Activated CD4-positive, CD25-positive, alpha-beta regulatory T cell treated with anti-CD3 and anti-CD28 coated beads, Interleukin-2, amount 50 U/mL, for 72 hours (primary cell): ENCODE measurements around the gene TNFRSF4.

Experiments used
- DNase-seq: peaks from one replicate; pipeline ENCODE4 v3.0.0; 2021

TNFRSF4 gene

DNA sequence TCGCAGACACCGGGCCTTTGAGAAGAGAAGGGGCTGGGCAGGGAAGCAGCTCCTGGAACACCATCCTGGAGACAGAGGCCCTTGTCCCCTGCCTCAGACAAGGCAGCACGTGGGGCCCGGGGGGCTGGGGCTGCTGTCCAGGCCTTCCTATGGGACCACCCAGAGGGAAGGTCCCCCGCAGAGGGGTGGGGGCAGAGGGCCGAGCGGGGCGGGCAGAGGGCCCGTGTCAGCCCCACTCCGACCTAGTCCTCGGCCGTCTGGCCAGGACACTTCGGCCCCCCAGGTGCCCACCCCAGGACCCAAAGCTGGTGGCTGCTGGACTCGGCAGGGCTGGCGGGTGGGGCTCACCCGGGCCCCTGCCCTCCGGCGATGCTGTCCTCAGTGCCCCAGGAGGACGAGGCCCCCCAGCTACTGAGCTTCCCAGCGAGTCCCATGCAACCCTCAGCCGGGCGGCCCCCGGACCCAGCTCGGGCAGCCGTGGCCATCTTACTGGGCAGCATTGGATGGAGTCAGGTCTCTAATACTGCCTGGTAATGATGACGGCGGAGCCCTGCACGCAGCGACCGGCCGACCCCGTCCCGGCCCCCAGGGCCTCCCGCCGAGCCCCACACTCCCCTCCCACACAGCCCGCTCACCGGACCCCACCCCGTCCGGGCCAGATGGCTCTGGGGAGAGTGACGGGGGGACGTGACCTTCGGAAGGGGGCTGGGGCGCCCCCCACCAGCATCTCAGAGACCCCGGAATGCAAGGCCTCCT lies 47.1 kb downstream of the TNFRSF4 start:
- no peak for DNase-seq

DNA sequence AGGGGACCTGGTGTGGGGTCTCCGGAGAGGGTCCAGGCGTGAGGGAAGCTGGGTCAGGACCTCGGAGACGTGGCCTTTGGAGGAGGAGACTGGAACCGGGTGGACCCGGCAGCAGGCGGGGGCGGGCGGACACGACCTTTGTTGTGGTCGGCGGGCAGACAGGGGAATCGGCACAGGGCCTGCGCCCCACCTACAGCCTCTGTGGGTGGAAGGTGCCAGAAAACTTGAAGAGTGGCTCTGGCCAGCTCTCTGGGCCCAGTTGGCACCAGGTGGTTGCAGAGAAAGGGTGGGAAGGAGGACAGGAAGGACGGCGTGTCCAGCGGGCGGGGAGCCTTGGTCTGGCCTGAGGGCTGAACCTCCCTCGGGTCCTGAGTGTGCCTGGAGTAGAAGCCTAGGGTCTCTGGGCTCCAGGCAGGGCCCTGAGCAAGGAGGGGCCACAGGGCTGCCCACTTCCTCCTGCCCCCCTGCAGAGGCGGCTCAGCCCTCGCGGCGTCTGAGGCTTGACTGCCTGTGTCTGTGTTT lies 48.0 kb downstream of the TNFRSF4 start:
- DNase-seq: no peak

DNA sequence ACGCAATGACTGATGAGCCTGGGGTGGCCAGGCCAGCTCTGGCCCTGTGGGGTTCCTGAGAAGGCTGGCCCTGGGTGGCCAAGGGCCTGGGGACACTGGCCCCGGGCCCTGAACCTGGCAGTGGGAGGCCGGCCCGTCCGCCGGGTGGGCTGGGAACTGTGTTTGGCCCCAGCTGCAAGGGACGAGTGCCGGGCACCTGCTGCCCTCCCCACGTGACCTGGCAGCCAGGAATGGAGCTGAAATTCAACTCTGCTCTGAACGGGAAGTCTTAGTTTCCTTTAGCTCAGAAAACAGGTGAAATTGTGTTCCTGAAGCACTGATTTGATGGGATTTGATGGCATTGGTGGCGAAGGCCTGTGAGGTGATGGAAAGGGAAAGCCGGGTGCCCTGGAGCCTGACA lies 48.5 kb downstream of the TNFRSF4 start:
- DNase-seq: no peak

DNA sequence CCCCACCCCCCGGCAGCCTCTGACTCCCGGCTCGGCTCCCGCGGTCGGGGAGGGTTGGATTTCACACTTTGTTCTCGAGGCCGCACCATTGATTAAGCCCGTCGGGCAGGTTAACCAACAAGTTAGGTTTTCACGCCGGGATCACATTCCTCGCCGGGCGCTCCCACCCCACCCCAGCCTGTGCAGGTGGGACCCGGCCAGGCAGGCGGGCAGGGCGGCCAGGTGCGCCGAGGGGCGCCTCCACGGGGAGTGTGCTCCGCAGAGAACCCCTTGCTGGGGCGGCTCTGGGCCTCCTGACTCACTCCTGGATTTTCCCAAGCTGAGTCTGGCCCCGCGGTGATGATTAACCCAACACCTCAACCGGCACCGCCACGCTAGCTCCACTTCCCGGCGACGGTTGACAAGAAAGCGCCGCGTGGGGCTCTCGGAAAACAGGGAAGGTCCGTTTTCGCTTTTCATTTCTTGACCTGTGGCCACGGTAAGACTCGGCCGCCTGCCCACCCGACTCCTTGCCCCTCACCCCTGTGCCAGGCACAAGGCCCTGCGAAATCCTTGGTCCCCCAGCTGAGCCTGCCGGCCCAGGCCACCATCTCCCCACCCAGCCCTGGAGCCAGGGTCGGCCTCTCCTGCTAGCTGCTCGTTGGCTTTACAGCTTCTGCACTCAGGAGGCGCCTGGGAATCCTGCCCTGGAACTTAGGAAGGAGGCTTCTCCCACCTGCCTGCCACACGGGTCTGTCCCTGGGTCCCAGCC lies 49.1 kb downstream of the TNFRSF4 start:
- no peak for DNase-seq

DNA sequence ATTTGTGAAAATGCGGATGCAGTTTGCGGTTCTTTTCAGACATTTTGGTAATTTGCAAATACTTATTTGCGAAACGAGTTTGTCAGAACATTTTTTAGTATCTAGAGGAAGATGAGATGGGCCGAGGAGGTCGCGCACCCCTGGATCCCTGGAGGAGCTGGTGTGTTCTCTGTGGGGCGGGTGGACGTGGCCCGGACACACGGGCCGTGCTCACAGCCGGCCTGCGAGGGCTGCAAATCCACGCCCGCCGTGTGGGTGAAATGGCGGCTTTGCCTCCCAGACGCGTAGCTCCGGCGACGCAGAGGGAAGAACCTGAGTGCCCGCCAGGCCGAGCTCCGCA lies 49.6 kb downstream of the TNFRSF4 start:
- DNase-seq: no peak

DNA sequence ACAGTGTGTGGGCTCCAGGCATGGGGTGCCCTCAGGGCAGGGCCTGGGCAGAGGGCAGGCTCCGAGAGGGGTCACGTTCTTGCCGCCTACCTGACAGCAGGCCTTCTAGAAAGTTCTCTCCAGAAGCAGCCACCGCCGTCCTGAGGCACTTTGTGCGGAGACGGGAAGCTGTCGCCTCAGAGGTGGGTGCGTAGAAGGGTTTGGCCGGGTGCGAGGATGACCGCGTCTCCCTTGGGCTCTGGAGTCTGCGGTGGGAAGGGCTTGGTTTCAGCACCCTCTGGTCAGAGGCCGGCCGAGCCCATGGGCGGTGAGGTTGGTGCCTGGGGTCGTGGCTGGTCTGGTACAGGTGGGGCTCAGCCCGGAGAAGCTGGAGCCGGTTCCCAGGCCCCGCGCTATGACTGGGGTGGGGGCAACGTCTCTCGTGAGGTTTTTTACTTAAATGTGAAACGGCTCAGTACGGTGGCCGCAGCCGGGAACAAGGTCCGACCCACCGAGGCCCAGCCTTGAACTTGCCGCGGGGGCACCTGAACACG lies 50.3 kb downstream of the TNFRSF4 start:
- no peak for DNase-seq

DNA sequence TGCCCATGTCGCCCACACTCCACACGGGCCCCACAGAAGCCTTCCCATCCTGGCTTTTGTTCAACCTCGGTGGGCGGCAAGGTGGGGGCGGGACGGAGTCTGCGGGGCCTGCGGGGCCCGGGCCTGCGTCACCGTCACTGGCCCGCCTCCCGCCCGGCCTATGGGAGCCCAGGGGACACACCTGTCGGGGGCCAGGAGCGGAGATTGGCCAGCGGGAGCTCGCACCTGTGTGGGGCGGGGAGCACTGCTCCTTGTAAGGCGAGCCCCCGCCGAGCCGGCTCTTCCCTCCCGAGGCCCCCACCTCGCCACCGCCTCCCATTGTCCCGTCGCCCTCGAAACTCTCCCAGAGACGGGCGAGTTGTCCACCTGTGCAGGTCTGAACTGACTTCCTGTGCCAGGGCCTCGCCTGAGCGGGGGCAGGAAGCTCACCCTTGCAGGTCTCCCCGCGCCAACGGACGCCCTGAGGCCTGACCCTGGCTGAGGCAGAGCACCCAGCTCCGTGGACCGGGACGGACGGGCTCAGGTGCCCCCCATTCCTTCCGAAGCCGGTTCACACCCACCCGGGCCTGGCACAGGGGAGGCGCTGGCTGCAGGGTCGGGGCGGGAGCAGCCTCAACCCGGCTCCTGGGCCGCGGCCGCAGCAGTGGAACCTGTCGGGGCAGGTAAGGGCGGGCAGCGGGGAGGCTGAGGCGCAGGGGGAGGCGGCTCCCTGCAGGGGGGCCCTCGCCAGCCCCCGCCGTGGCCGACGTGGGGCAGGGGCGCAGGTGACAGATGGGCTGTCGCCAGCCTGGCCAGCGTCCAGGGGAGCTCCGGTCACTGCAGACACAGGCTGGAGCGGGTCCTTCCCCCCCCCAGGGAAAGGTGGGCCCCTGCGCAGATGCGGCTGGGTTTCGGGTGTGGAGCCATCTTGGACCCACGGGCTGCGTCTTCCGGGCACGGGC lies 51.1 kb downstream of the TNFRSF4 start:
- DNase-seq: no peak

DNA sequence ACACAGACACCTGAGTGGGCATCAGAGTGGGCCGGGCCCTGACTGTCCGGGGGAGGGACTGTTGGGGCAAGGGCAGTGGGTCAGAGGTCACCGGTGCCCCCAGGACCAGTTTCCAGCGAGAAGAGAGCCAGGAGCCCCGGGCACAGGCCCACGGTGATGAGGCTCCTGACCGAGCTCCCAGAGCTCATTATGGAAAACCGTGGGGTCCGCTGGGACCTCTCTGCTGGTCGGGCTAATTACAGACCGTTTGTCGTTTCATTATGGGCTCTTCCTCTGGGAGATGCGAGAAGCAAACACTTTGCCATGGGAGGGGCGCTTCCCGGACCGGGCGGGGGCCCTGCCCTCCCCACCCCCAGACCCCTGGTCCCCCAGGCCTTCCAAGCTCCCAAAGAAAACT lies 52.3 kb downstream of the TNFRSF4 start:
- DNase-seq: no peak
